ENCODE data around the gene LPIN3. TPM values are rescaled to one million over a fixed set of nuclear protein-coding genes. Genes with fewer than 3 reads are reported as not detected.

Gene LPIN3
- total RNA-seq, 1 donor from 2014 or later = 2.8 TPM

- peaks cover 16% of the 10 kb centered on the region for H3F3A ChIP-seq (ENCODE audit: low read depth)
- no peak overlapping the region for H3K4me3 Mint-ChIP-seq
- H3K4me1 ChIP-seq = peaks cover 16% of the 10 kb centered on the region
- H3K27me3 Mint-ChIP-seq (ENCODE audit: insufficient read depth, low read depth) = peaks cover 10% of the 10 kb centered on the region
- H3K4me2 ChIP-seq = no peak overlapping the region
- H3K27me3 ChIP-seq = no peaks in the 10 kb centered on the region
- no peaks in the 10 kb centered on the region for H3K9me3 ChIP-seq (ENCODE audit: low read depth)
- H3K4me3 ChIP-seq = no peak overlapping the region
- H3K27ac ChIP-seq = no peak overlapping the region
- no peaks in the 10 kb centered on the region for H3K36me3 Mint-ChIP-seq
- H3K36me3 ChIP-seq = no peaks in the 10 kb centered on the region
- H3K9ac ChIP-seq = no peak overlapping the region
- TF ChIP-seq EZH2 (IDR thresholded peaks at IDR 0.05) = no peak
- no peak for TF ChIP-seq CTCF (IDR thresholded peaks at IDR 0.05)
- no peak for TF ChIP-seq EZH2phosphoT487 (IDR thresholded peaks at IDR 0.05)
- peaks cover 53% of the 10 kb centered on the region for H3K4me1 Mint-ChIP-seq
- DNase-seq (ENCODE audit: low spot score) = no peak
- no peaks in the 10 kb centered on the region for H4K20me1 ChIP-seq (ENCODE audit: low read depth)
- H3K9me3 Mint-ChIP-seq = no peaks in the 10 kb centered on the region
- peak overlapping the region; percentile 95 for H3K27ac Mint-ChIP-seq
- H2AFZ ChIP-seq (replicated peaks) = no peak overlapping the region
- no peaks in the 10 kb centered on the region for H3K79me2 ChIP-seq (ENCODE audit: low read depth)
Measured at GRCh38 chr20:41393705-41394066, 53.1 kb downstream of the LPIN3 start.

- Histone ChIP-seq H3K79me2 (ENCODE audit: low read depth) (no peaks in the 10 kb centered on the region), H3K27ac (no peak overlapping the region), H3K27me3 (no peaks in the 10 kb centered on the region), H3K9me3 (ENCODE audit: low read depth) (no peaks in the 10 kb centered on the region), H3K4me3 (no peak overlapping the region), H3K4me1 (peaks cover 16% of the 10 kb centered on the region), H2AFZ (replicated peaks) (no peak overlapping the region), H3K4me2 (no peak overlapping the region), H4K20me1 (ENCODE audit: low read depth) (no peaks in the 10 kb centered on the region), H3F3A (ENCODE audit: low read depth) (peaks cover 16% of the 10 kb centered on the region), H3K36me3 (no peaks in the 10 kb centered on the region), H3K9ac (no peak overlapping the region)
- Mint-ChIP-seq H3K4me3 (no peak overlapping the region), H3K4me1 (peaks cover 53% of the 10 kb centered on the region), H3K27ac (peak overlapping the region; percentile 95), H3K36me3 (no peaks in the 10 kb centered on the region), H3K27me3 (ENCODE audit: insufficient read depth, low read depth) (peaks cover 10% of the 10 kb centered on the region), H3K9me3 (no peaks in the 10 kb centered on the region)
- TF ChIP-seq CTCF (IDR thresholded peaks at IDR 0.05) (no peak), EZH2phosphoT487 (IDR thresholded peaks at IDR 0.05) (no peak), EZH2 (IDR thresholded peaks at IDR 0.05) (no peak)
- no peak for DNase-seq (ENCODE audit: low spot score)
Measured at GRCh38 chr20:41394081-41394480, 53.5 kb downstream of the LPIN3 start.

- Histone ChIP-seq H4K20me1 (ENCODE audit: low read depth) (no peaks in the 10 kb centered on the region), H3K9ac (no peak overlapping the region), H3K4me1 (peaks cover 16% of the 10 kb centered on the region), H3K4me3 (no peak overlapping the region), H3K79me2 (ENCODE audit: low read depth) (no peaks in the 10 kb centered on the region), H3K27ac (no peak overlapping the region), H3K4me2 (peak overlapping the region; percentile 76), H3K9me3 (ENCODE audit: low read depth) (no peaks in the 10 kb centered on the region), H3F3A (ENCODE audit: low read depth) (peaks cover 16% of the 10 kb centered on the region), H2AFZ (replicated peaks) (no peak overlapping the region), H3K36me3 (no peaks in the 10 kb centered on the region), H3K27me3 (no peaks in the 10 kb centered on the region)
- Mint-ChIP-seq H3K27me3 (ENCODE audit: insufficient read depth, low read depth) (peaks cover 10% of the 10 kb centered on the region), H3K36me3 (no peaks in the 10 kb centered on the region), H3K4me1 (peaks cover 49% of the 10 kb centered on the region), H3K4me3 (no peak overlapping the region), H3K9me3 (no peaks in the 10 kb centered on the region), H3K27ac (peak overlapping the region; percentile 57)
- no peak for TF ChIP-seq CTCF (IDR thresholded peaks at IDR 0.05)
- TF ChIP-seq EZH2 (IDR thresholded peaks at IDR 0.05) = no peak
- TF ChIP-seq EZH2phosphoT487 (IDR thresholded peaks at IDR 0.05) = no peak
- no peak for DNase-seq (ENCODE audit: low spot score)
Measured at GRCh38 chr20:41394931-41395666, 54.5 kb downstream of the LPIN3 start.
